Measurements from ENCODE around the gene RXRA.

RXRA gene

GRCh38 chr9:134325813-134326723, at the start of gene RXRA:
TSS of gene RXRA (plus strand) at chr9:134326455. CDS start at chr9:134326632, 177 bp downstream.
- DNase-seq (ENCODE audit: low read depth in 2 of 2): peak; percentile 35 to 47

DNA sequence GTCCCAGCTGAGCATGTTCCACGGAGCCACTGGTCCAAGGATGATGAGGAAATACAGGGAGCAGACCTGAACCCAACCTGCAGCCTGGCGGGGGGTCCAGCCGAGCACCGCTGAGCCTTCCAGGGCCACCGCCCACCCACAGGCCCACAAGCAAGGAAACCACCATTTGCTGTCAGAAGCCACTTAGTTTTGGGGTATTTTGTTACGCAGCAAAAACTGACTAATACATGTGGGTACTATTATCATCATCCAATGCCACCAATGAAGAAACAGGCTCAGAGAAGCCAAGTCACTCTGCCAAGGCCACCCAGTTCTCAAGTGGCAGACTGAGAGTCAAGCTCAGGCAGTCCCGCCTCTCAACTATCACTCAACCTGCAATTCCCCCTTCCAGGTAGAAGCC, 48.0 kb upstream of the RXRA start:
- DNase-seq (ENCODE audit: low read depth in 2 of 2): no peak

DNA sequence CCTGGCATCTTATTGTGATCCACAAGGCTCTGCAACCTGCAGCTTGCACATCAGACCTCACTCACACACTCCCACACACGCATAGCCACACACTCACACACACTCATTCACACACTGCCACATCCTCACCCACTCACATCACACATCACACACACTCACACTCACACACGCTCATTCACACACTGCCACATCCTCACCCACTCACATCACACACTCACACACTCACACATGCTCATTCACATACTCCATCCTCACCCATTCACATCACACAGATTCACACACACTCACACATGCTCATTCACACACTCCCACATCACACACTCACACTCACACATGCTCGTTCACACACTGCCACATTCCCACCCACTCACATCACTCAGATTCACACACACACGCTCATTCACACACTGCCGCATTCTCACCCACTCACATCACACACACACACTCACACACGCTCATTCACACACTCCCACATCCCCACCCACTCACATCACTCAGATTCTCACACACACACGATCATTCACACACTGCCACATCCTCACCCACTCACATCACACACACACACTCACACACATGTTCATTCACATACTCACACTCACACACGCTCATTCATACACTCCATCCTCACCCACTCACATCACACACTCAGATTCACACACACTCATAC, 47.1 kb upstream of the RXRA start:
- DNase-seq (ENCODE audit: low read depth in 2 of 2): no peak

GRCh38 chr9:134282138-134282650, 44.1 kb upstream of the RXRA start:
- DNase-seq (ENCODE audit: low read depth in 2 of 2): no peak

DNA sequence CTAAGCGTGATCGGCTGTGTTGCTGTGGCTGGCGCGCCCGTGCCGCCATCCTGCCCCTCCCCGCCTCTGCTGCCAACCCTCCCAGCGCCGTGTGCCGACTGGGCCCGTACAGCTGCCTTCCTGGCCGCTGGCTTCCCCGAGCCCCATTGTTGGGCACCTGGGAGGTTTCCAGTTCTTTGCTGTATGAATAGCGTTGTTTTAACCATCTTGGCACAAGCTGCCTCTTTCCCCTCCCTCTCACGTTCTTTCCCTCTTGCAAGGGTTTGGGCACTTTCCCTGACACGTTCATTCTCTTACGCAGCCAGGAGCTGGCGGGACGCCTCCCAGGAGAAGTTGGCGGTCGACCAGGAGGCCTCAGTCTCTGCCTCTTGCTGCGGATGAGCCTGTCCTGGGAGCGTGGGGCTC, 43.1 kb upstream of the RXRA start:
- DNase-seq (ENCODE audit: low read depth in 2 of 2): no peak

DNA sequence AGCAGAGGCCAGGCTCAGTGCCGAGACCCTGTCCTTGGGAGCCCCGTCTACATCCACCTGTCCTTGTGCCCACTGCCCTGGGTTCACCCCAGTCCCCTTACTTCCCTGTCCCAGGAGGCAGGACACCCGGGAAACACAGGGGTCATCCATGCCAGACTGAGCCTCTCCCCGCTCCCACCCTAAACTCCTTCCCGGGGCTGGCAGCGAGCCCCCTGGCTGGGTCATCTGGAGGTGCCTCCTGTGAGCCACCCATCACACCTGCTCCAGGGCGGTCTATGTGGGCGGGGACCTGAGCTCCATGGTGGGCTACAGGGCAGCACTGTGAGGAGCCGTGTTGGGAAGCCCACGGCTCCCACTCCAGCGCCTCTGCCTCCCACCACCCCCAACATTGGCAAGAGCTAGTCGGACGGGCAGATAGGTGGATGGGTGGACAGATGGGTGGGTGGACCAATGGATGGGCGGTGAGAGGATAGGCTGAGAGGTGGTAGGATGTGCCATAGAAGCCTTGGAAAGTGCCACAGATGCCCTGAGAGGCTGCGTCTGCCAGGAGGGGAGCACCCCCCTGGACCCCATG, 42.5 kb upstream of the RXRA start:
- DNase-seq (ENCODE audit: low read depth in 2 of 2): no peak

- DNase-seq (ENCODE audit: low read depth in 2 of 2): no peak
These were observed 42.0 kb upstream of the RXRA start for GRCh38 chr9:134284273-134284672.

DNA sequence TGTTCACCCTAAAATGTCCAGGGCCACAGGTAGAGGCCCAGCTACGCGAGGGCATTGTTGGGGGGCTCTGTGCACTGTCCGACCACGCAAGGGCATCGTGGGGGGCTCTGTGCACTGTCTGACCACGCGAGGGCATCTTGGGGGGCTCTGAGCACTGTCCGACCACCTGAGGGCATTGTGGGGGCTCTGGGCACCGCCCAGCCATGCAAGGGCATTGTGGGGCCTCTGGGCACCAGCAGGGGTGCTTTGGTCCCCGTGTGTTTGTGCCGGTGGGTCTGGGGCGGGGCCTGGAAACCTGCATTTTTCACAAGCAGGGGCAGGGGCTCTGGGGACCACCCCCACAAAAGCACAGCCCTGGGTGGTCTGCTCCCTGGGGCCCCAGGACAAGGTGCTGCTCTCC, 41.5 kb upstream of the RXRA start:
- no peak for DNase-seq (ENCODE audit: low read depth in 2 of 2)

DNA sequence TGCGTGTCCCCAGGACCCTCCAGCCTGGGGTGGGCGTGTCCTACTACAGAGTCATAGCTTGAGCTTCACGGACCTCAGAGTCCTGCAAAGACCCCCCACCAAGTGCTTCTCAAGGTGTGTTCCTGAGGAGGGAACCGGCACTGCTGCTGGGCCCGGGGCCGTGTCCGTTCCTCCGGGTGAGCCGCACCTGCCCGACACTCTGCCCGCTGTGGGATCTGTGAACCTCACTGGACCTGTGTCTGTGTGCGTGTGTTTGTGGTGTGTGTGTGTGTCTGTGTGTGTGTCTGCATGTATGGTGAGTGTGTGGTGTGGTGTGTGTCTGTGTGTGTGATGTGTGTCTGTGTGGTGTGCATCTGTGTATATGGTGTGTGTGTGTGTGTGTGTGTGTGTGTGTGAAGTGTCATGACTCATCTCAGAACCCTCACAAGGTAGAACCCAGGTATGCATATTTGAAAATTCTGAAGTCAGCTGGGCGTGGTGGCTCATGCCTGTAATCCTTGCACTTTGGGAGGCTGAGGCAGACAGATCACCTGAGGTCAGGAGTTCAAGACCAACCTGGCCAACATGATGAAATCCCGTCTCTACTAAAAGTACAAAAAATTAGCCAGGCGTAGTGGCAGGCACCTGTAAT, 40.9 kb upstream of the RXRA start:
- no peak for DNase-seq (ENCODE audit: low read depth in 2 of 2)

DNA sequence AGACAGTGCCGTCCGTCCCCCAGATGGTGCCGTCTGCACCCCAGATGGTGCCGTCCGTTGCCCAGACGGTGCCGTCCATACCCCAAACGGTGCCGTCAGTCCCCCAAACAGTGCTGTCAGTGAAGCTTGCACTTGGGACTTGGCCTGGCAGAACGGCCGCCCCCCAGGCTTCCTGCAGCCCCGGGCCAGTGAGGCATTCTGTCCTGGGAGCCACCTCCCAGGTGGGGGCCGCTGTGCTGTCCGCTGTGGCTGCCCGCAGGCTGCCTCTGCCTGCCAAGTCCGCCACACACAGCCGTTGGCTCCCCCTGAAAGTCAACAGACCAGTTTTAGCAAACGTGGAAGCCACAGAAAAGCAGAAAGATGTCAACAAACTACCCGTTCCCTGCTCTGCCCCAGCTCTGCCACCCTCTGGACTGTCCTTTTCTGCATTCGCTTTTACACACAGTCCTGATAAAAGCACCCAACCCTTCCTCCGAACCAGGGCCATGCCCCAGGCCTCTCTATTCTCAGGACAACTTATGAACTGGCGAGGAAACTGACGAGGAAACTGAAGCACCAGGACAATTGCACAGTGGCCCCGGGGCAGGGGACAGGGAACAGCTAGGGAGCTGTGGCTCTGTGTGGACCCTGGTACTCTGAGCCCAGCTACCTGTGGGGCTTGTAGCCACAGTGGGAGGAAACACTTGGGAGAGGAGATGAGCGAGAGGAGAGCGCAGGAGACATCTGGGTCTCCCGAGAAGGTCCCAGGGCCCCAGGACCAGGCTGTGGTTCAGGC, 39.6 kb upstream of the RXRA start:
- no peak for DNase-seq (ENCODE audit: low read depth in 2 of 2)

GRCh38 chr9:134287591-134288491, 38.4 kb upstream of the RXRA start:
- no peak for DNase-seq (ENCODE audit: low read depth in 2 of 2)

GRCh38 chr9:134288746-134289145, 37.5 kb upstream of the RXRA start:
- no peak for DNase-seq (ENCODE audit: low read depth in 2 of 2)

DNA sequence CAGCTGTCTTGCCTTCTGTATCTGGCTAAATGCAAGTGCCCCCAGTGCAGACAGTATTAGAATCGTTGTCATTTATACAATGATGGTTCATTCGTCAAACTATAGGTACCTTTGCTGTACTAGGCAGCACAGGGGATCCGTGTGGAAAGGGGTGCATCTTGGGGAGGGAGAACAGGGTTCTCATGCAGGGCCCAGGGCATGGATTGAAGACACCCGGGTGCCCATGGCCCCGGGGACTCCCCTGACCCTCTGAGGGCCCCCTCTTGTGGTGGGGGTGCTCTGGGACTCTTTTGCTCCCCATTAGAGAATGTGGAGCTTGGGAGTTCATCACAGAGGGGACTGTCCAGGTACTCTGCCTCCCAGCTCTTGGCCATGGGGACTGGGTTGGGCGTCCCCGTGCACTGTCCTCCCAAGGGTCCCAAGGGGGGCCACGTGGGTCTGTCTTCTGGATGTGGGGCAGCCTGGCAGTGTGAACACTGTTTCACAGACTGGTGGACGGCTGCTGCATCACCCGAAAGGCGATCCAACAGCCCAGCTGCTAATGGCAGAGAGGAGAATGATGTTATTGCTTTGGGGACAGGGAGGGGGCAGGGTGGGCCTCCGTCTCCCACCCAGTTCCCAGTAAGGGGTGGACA, 36.9 kb upstream of the RXRA start:
- no peak for DNase-seq (ENCODE audit: low read depth in 2 of 2)

DNA sequence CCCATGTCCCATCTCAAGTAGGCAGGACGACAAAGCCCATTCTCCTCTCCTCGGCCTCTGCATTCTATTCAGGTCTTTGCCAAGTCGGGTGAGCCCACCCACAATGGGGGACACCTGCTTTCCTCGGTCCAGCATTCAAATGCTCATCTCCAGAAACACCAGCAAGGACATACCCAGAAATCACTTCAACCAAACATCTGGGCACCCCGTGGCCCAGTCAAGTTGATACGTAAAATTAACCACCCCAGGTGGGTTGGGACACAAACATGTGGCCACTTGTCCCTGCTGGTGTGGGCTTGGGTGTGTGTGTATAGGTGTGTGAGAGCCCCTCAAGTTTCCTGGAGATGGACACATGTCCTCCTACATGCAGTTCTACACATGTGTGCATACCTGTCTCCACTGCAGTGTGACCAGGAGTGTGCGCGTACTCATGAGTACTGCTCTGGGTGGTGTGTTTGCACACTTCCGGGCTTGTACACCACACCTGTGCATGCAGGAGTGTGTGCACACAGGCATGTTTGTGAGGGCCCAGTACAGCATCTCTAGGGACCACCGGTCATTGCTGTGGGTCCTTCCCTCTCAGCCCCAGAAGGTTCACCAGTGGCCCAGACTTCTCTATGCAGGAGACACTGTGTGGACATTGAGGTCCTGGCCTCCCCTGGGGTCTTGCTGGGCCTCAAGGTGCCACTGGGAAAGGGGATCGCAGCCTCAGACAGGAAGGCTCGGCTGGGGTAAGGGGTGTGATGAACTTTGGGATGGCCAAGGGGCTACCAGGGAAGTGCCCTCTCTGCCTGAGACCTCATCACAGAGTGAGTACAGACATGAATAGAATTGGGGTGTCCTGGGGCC, 35.4 kb upstream of the RXRA start:
- no peak for DNase-seq (ENCODE audit: low read depth in 2 of 2)

DNA sequence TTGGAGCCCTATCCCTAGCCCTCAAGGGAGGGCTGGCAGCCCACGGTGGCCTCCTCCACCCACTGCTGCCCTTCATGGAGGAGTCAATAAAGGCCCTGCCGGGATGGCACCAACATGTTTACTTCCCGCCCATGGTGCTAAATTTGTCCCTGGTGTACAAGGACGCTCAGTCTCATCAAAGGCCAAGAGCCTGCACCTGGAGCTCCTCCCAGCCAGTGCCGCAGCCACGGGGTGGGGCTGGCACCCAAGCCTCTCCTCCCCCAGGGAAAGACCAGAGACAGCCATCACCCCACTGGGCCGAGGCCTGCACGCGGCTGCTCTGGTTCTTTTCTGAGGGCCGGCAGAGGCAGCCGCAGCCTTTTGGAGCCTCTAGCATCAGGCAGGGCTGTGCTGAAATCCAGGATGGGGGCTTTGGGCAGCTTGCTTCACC, 34.8 kb upstream of the RXRA start:
- no peak for DNase-seq (ENCODE audit: low read depth in 2 of 2)

DNA sequence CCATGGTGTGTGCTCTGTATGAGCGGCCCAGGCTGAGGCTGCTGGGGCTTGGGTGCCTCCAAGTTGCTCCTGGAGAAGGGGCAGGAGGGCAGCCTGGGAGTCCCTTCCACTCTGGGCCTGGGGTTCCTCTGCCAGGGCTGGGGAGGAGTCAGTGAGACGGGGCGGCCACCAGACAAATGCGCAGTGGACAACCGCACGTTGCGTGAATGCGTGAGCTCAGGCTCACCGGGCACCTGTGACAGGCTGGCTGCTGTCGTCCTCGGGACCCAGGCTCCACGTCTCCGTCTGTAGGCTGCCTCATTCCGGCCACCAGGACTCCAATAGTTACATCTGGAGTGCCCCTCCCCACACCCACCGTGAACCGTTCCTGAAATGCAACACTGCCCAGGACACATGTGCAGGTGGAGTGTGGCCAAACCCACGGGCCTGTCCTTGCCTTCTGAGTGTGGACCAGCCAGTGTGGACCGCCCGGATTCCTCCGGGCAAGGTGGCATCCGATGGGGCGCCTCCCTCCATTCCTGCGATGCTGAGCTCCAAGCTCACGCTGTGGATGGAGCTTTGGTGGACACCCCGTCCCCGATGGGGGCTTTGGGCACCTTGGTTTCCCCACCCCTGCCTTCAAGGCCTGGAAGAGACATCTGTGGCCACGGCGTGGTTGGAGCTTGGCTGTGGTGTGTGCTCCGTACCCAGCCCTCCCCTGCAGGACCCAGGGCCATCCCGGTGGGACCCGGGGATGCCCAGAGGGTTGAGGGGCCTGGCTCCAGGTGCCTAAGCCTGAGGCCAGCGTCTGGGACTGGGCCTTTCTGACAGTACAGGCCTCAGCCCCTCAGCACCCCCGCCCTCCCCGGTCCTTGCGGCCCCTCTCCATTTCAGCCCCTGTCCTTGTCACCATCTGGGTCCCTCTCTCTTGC, 34.0 kb upstream of the RXRA start:
- DNase-seq (ENCODE audit: low read depth in 2 of 2): no peak

DNA sequence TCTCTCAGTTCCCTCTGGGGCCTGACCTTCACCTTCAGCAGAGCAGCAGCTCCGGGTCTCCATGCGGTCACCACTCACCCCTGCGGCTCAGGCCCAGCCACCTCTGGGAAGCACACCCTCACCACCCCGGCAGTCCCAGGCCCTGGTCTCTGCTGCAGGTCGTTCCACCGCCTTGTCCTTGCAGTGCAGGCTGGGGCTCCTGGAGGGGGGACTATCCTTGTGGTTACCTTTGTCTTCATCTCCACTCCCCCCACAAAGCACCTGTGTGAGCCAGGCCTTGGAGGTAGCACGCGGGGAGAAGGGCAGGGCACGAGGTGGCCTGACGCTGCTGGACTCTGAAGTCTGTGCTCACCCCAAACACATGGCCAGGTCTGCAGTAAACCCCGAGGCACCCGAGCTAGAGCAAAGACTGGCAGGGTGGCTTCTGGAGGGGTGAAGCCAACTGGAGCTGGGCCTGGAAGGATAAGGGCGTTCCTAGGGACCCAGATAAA, 33.2 kb upstream of the RXRA start:
- DNase-seq (ENCODE audit: low read depth in 2 of 2): no peak
